Liver (tissue), 3 donors: ENCODE results near the gene SLMAP.

Experiments
- CTCF ChIP-seq: fragments of 150-350 bp; IDR thresholded peaks from 2 replicates; pipeline ENCODE4 v1.5.1; 2017; ENCODE audit warnings: improper control_type of control experiment, low read depth, low read length; ENCODE audit not compliant: missing input control
- GABPA ChIP-seq, 2 donors: IDR thresholded peaks in 1 of 2; conservative IDR thresholded peaks in 1 of 2; 2 replicates each; pipeline ENCODE4 v1.6.1; 2016; ENCODE audit warnings: antibody characterized with exemption in 2 of 2, mild to moderate bottlenecking in 1 of 2, moderate library complexity in 1 of 2
- HNF4G ChIP-seq: IDR thresholded peaks from 2 replicates; pipeline ENCODE4 v1.6.1; 2016; ENCODE audit warnings: antibody characterized with exemption
- JUND ChIP-seq, 2 donors: IDR thresholded peaks; 2 replicates each; pipeline ENCODE4 v1.6.1; 2016; ENCODE audit warnings: antibody characterized with exemption in 2 of 2
- RAD21 ChIP-seq, 2 donors: IDR thresholded peaks; 2 replicates each; pipeline ENCODE4 v1.6.1; 2016; ENCODE audit warnings: antibody characterized with exemption in 2 of 2, mild to moderate bottlenecking in 2 of 2
- RXRA ChIP-seq, 2 donors: IDR thresholded peaks; 2 replicates each; pipeline ENCODE4 v1.6.1; 2017 to 2018; ENCODE audit warnings: antibody characterized with exemption in 2 of 2, mild to moderate bottlenecking in 1 of 2
- SP1 ChIP-seq: IDR thresholded peaks from 2 replicates; pipeline ENCODE4 v1.6.1; 2018; ENCODE audit warnings: antibody characterized with exemption, mild to moderate bottlenecking
- TF ChIP-seq, protein P1 (sequence below): IDR thresholded peaks from 2 replicates; pipeline ENCODE4 v1.6.1; 2016; ENCODE audit warnings: antibody characterized with exemption, mild to moderate bottlenecking
- TF ChIP-seq, protein P2 (sequence below): IDR thresholded peaks from 2 replicates; pipeline ENCODE4 v1.6.1; 2016; ENCODE audit warnings: antibody characterized with exemption
- donor health status: healthy.
- donor health status: healthy.

DNA sequence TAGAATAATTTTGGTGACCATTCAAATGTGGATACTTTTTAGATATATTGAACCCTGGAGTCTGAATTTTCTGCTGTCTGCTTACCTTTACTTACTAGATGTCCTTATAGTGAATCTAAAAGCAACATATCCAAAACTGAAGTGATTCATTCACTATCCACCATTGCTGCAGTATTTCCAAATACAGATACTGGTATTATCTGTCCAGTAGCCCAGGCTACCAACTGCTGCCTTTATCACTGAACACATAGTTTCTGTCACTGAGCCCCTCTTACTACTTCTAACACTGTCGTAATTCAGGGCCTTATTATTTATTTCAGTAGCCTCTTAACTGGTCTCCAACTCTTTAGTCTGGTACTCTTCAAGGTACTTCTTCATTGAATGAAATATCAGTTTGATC is 49.2 kb downstream of the SLMAP start:
- TF ChIP-seq CTCF, result no peak
- TF ChIP-seq HNF4G, result no peak
- TF ChIP-seq, protein P1, sequence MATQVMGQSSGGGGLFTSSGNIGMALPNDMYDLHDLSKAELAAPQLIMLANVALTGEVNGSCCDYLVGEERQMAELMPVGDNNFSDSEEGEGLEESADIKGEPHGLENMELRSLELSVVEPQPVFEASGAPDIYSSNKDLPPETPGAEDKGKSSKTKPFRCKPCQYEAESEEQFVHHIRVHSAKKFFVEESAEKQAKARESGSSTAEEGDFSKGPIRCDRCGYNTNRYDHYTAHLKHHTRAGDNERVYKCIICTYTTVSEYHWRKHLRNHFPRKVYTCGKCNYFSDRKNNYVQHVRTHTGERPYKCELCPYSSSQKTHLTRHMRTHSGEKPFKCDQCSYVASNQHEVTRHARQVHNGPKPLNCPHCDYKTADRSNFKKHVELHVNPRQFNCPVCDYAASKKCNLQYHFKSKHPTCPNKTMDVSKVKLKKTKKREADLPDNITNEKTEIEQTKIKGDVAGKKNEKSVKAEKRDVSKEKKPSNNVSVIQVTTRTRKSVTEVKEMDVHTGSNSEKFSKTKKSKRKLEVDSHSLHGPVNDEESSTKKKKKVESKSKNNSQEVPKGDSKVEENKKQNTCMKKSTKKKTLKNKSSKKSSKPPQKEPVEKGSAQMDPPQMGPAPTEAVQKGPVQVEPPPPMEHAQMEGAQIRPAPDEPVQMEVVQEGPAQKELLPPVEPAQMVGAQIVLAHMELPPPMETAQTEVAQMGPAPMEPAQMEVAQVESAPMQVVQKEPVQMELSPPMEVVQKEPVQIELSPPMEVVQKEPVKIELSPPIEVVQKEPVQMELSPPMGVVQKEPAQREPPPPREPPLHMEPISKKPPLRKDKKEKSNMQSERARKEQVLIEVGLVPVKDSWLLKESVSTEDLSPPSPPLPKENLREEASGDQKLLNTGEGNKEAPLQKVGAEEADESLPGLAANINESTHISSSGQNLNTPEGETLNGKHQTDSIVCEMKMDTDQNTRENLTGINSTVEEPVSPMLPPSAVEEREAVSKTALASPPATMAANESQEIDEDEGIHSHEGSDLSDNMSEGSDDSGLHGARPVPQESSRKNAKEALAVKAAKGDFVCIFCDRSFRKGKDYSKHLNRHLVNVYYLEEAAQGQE, result no peak
- TF ChIP-seq SP1, result no peak
- TF ChIP-seq, protein P2, sequence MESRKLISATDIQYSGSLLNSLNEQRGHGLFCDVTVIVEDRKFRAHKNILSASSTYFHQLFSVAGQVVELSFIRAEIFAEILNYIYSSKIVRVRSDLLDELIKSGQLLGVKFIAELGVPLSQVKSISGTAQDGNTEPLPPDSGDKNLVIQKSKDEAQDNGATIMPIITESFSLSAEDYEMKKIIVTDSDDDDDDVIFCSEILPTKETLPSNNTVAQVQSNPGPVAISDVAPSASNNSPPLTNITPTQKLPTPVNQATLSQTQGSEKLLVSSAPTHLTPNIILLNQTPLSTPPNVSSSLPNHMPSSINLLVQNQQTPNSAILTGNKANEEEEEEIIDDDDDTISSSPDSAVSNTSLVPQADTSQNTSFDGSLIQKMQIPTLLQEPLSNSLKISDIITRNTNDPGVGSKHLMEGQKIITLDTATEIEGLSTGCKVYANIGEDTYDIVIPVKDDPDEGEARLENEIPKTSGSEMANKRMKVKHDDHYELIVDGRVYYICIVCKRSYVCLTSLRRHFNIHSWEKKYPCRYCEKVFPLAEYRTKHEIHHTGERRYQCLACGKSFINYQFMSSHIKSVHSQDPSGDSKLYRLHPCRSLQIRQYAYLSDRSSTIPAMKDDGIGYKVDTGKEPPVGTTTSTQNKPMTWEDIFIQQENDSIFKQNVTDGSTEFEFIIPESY, result no peak
- TF ChIP-seq GABPA (IDR thresholded peaks at IDR 0.05 in 1 of 2, conservative IDR thresholded peaks at IDR 0.05 in 1 of 2), result no peak
- no peak for TF ChIP-seq RAD21 (IDR thresholded peaks at IDR 0.05)
- TF ChIP-seq JUND (IDR thresholded peaks at IDR 0.05), result no peak
- no peak for TF ChIP-seq RXRA (IDR thresholded peaks at IDR 0.05)
